HG03064 (cell line): ENCODE results near the gene ZFR.
A peak's percentile ranks its signal among the peaks of the same experiment; 100 is the strongest.
"Not testable (repeated sequence)": the region's sequence is repeated elsewhere in the genome, so short reads cannot be mapped to it uniquely, and the experiment has no call there.

Source experiments
- ATAC-seq: cut with Tn5 transposase; IDR thresholded peaks from one replicate; pipeline ENCODE4 v1.9.1; 2021; ENCODE audit warnings: low read depth; ENCODE audit not compliant: unreplicated experiment

Gene ZFR

DNA sequence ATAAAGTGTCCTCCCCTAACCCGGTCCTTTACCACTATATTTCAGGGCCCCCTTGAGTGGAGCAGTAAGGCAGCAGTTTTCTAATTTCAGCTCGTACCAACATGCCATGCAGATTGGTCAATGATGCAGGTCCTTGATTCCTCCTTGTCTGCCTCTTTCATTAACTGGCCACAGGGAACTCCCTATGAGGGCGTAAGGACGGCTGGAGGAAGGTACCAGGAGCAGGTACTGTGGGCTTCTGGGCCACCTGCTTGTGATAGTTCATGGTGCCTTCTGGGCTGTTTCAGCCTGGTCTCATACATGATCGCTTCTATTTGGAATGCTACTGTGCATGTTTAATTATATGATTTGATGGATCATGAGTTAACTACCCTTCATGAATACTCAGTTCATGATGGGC, 9.4 kb upstream of the ZFR start:
- no peak for ATAC-seq

DNA sequence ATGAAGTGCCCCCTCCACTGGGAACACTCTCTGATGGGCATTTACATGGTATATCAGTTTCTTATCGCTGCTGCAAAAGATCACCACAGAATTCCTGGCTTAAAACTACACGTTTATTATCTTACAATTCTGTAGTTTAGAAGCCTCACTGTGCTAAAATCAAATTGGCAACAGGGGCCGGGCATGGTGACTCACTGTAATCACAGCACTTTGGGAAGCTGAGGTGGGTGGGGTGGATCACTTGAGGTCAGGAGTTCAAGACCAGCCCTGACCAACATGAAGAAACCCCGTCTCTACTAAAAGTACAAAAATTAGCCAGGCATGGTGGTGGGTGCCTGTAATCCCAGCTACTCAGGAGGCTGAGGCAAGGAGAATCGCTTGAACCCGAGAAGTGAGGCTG, 7.8 kb upstream of the ZFR start:
- not testable (repeated sequence) for ATAC-seq

DNA sequence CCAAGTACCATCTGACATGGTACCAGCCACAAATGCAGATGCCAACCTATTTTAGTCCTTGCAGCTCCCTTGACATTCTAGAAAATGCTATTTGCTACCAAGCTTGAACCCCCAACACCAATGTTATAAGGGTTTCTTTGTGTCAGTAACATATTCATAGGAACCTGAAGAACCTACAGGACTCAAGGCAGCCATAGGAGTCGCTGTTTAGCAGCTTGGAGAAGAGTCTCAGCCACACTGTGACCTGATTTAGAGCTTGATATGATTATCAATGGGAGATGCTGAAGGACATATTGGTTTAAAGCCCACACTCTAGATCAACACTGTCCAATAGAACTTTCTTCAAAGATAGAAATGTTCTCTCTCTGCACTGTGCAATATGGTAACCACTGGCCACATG, 6.4 kb upstream of the ZFR start:
- no peak for ATAC-seq

DNA sequence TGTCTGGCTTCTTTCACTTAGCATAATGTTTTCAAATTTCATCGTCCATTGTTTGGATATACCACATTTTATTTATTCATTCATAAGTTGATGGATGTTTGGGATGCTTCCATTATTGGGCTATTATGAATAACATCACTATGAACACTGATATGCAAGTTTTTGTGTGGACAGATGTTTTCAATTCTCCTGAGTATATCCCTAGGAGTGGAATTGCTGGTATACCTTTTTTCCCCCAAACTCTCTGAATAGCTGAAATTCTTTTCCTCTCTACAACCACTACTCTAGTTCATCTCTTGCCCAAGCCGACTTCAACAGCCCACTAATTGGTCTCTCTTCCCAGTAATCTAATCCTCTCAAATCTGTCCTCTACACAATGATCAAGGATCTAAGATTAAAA, 4.7 kb upstream of the ZFR start:
- no peak for ATAC-seq

DNA sequence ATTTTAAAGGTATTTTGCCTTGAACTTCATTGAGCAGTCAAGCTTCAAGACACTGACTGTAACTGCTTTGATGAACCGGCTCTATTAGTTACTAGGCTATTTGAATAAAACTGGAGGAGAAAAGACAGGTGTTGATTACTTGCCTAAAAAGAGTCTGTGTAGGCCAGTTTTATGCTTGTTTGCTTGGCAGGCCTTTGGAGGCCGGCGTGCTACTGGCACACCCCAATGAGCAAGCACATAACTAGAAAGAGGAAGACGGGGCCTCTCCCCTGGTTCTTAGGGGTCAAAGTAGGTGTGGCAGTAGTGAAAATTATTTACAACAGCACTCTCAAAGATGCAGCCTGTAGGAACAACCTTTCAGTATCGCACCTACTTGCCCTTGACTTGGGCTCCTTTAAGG, 2.1 kb upstream of the ZFR start:
- ATAC-seq: no peak

DNA sequence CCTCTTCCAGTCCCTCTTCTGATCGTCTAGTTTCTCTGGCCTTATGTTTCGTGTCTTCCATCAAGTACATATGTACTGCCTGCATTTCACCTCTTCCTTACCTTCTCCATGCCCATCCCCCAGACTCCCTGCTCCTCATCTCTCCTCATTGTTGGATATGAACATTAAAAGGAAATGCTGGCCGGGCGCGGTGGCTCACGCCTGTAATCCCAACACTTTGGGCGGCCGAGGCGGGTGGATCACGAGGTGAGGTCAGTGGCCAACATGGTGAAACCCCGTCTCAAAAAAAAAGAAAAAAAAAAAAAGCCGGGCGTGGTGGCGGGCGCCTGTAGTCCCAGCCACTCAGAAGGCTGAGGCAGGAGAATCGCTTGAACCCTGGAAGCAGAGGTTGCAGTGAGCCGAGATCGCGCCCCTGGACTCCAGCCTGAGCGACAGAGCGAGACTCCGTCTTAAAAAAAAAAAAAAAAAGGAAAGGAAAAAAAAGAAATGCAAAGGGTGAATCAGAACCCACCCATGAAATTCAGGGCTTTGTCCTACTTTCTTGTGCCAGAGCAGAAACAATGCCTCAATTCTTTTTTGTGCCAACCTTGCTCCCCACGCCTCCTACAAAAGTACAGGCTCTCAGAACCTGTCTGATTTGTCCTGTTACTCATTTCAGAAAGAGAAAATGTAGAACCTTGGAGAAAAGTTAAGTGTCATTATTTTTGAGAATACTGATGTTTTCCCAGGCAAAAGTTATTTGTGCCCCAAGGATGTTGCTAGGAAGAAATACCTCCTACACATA, 1.5 kb upstream of the ZFR start:
- no peak for ATAC-seq

DNA sequence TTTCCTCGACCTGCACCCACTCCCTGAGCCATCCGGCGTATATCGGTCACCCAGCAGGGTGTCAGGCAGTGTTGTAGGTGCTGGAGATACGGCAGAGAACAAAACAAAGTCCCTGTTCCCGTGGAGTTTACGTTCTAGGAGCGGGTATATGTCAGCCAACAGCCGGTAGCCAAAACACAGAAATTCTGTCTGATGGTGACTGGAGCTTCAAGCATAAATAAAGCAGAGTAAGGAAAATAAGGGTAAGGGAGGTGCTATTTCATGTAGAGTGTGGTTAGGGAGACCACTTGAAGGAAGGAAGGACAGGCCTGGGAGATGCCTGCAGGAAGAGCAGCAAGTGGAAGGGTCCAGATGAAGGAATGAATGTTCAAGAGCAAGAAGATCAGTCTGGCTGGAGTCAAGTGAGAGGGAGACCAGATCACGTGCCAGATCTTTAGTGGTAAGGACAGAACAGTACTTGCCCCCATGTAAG, 783 bp upstream of the ZFR start:
- ATAC-seq: no peak

DNA sequence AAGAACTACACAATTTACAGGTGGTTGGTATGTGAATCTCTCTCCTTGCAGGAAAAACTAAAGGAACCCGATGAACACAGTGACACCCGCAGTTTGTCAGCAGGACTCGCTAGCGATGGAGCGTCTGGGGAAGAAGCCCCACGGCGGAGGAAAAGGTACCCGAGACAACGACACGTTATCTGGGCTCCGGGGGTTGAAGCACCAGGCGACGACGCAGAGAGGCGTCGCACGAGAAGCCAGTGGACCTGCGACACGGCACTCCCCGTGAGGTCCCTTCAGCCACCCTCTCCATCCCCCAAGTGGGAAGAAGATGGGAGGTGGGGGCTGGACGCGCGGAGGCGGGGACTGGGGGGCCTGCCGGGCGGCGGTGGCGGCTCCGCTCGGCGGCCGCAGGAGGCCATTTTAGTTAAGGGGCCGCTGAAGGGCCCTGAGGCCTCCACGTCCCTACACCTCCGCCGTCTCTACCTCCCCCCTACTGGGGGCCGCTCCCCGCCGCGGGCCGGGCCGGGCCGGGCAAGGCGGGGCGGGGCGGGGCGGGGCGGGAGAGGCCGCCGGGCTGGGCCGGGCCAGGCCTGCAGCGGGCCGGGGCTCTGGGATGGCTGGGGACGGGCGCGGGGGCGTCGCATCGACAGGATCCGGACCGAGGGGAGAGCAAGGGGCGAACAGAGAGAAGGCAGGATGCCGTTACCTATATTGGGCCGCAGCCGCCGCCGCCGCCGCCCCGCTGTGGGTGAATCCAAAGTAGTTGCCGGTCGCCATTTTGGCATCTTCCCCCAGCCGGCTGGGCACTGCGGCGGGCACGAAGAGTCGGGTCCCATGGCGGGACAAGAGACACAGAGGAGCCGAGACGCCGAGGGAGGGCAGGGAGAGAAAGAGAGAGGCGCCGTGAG, 754 bp downstream of the ZFR start:
- peak; percentile 38 for ATAC-seq

DNA sequence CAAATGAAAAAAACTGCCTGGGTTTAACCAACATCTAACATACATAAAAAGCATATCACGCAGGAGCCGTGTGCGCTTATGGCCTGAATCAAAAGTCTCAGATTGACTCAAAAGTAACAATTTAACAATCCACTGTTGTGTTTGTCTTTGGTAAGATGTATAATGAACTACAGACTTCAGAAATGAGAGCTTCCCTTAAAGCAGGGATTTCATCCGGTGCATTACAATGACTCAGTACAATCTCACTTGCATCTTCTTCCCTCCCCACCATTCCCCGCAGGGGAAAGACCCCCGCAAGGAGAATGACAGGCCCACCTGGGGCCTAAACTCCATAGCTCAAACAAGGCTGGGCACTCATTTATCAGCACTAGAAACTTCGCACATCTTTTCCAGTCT, 1.4 kb downstream of the ZFR start:
- peak; percentile 47 for ATAC-seq

DNA sequence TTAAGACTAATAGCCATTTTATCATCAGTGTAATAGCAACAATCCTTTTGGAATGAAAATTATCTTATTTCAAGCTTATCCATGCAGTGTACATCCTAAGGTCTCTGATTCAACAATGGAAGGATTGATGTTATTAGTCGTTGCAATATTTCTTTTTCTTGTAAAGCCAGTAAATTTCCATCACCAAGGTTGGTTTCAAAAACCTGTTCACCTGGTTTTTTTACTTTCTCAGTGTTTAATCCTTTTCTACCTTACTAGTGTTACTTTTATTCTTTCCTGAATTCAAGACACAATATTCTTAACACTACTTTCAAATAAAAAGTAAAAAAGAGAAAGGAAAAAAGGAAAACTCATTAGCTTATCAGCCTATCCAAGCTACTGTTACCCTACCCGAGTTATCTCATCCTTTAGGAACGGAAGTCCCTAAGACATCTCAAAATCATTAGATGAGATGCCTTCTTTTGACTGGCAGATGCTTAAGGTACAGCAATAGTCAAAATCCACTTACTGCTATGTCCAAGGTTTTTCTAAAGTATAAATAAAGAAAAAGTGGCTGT, 5.4 kb downstream of the ZFR start:
- ATAC-seq: no peak

DNA sequence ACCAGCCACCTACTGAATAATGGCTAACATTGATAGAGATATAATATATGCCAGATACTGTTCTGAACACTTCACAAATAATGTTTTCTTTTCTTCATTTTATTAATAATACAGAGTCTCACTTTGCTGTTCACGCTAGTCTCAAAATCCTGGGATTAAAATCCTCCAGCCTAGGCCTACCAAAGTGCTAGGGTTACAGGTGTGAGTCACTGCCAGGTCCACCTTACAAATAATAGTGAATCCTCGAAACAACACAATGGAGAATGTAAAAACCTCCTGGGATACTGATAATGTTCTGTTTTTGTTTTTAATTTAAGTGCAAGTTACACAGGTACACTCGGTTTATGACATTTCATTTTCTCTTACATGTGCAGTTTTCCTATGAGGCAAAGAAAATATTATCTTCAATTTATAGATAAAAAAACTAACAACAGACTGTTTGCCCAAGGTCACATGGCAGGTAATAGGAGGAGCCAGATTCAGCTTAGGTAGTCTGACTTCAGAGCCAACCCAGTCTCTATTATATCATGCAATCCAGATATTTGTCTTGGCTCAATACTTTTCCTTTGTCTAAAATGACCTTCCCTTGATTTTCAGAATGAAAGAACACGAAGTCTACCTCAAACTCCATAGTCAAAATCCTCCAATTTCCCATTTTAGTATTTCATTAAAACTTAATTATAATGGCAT, 7.8 kb downstream of the ZFR start:
- ATAC-seq: no peak

DNA sequence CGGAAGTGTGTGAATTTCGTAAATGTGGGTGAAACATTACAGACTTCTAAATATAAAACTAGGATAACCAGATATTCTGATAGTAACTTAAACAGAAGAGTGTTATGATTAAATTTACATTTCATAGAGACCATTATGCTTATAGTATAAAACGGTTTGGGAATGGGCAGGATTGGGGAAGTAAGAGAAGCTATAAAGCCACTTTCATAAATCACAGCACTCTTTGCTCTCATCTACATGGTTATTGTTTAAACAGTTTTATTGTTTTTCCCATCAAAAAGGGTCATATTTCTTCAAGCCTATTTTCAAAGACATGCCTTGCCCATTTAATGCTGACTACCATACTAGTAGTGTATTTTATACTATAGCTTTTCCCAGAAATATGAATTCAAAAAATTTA, 9.2 kb downstream of the ZFR start:
- ATAC-seq: no peak

DNA sequence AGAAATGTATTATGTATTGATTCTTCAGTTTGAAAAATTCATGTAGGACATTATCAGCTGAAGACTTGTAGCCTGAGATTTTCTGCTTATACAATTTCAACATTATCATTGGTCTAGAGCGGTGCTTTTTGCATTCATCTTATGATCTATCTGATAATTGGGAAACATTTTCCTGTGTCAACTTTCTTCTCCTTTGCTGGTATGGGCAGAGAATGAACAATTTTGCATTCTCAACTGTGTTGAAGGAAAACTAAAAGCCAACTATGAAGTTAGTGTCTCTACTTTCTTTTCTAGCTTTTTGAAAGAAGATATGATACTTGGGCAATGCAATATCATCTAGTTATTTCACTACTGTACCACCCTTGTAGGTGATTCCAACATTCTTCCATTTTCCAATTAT, 10.3 kb downstream of the ZFR start:
- no peak for ATAC-seq

DNA sequence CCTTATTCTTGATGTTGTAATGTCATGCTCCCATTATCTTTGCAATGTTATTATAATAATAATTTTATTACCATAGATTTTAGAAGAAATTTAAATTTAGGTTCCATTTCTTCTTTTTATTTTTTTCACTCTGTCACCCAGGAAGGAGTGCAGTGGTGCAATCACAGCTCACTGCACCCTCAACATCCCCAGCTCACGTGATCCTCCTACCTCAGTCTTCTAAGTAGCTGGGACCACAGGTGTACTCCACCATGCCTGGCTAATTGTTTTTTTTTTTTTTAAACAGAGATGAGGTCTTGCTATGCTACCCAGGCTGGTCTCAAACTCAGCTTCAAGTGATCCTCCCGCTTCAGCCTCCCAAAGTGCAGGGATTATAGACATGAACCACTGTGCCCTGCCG, 11.9 kb downstream of the ZFR start:
- ATAC-seq: no peak

DNA sequence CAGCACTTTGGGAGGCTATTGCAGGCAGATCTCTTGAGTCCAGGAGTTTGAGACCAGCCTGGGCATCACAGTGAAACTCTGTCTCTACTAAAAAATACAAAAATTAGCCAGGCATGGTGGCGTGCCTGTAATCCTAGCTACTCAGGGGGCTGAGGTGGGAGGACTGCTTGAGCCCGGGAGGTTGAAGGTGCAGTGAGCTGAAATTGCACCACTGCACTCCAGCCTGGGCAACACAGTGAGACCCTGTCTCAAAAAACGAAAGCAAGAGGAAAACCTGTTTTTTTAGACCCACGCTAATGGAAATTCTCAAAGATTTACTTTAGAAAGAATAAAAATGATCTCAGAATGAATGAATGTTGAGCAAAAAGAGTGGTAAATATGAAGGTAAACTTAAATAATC, 13.7 kb downstream of the ZFR start:
- ATAC-seq: not testable (repeated sequence)

DNA sequence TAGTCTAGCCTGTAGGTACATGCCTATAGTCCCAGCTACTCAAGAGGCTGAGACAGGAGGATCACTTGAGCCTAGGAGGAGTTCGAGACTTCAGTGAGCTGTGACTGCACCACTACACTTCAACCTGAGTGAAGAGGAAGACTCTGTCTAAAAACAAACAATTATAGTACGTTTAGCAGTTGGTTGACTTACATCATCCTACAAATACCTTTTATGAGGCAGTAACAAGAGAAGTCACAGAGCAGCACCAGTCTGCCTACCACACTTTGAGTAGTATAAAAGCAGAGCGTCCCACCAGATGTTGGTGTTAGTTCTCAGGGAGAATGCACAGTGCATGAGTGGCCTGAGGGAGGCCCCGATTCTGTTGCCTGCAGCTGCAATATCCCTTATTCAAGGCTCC, 16.1 kb downstream of the ZFR start:
- no peak for ATAC-seq

DNA sequence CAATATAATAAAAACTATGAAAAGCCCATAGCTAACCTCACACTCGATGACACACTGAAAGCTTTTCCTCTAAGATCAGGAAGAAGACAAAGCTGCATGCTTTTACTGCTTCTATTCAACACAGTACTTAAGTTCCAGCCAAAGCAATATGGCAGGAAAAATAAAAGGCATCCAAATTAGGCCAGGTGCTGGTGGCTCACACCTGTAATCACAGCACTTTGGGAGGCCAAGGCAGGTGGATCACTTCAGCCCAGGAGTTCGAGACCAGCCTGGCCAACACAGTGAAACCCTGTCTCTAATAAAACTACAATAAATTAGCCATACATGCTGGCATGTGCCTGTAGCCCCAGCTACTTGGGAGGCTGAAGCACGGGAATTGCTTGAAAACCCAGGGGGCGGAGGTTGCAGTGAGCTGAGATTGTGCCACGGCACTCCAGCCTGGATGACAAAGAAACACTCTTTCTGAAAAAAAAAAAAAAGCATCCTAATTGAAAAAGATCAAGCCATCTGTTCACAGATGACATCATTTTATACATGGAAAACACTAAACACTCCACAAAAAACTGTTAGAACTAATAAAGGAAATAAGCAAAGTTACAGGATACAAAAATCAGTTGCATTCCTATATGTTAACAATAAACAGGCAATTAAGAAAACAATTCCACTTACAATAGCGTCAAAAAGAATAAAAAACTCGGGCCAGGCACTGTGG, 17.9 kb downstream of the ZFR start:
- no peak for ATAC-seq

DNA sequence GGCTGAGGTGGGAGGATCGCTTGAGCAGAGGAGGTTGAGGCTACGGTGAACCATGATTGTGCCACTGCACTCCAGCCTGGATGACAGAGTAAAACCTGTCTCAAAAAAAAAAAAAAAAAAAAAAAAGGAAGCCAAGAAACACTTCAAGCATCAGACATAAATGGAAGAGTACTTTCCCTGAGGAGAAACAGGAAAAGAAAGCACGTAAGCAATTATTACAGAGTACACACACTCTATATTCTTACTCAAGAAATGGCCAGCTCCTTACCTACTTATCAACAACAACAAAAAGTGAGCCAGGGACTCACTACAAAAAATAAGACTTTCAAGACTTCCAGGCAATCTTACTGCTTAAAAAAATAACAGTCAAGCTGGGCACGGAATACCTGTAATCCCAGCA, 21.8 kb downstream of the ZFR start:
- no peak for ATAC-seq

DNA sequence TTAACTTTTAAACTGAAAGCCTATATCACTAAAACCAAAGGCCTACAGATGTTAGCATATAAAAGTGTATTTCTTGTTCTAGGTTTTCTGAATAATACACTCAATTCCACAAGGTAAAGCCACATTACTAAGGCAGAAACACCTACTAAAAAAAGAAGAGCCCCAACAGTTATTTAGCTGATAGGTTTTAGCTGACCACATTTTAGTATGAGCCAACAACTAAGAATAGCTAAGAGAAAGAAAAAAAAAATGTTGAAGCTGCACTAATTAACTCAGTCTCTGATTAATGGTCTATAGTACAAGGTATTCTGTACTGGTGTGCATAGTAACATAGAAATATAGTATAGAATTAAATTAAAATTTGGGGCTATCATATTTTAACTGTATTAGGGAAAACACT, 23.5 kb downstream of the ZFR start:
- no peak for ATAC-seq

DNA sequence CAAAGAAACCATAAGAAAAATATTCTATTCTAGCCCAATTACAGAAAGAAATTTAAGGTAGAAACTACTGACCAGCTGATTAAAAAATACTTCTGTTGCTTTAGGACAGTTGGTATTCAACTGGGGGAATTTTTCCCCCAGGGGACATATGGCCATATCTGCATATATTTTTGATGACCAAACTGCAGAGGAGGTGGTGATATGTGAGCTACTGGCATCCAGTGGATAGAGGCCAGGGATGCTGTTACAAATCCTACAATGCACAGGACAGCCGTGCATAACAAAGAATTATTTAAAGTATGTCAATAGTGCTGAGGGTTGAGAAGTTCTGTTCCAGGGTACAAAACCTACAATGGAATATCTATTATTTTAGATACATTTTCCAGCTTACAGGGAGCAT, 24.0 kb downstream of the ZFR start:
- ATAC-seq: no peak
